PFSK-1 (cell line): ENCODE measurements around the gene SIL1.

Experiments used
- POLR2AphosphoS5 ChIP-seq: IDR thresholded peaks from 2 replicates; pipeline ENCODE4 v1.6.1; 2012; ENCODE audit warnings: low read depth, mild to moderate bottlenecking, control low read depth, low read length, moderate library complexity
- SIN3A ChIP-seq: IDR thresholded peaks from 2 replicates; pipeline ENCODE4 v1.6.1; 2012; ENCODE audit warnings: mild to moderate bottlenecking, low read length, moderate library complexity, borderline replicate concordance; ENCODE audit not compliant: insufficient read depth
- TAF1 ChIP-seq: IDR thresholded peaks from 2 replicates; pipeline ENCODE4 v1.6.1; 2012; ENCODE audit warnings: low read length, control low read depth, borderline replicate concordance; ENCODE audit not compliant: insufficient read depth
- TF ChIP-seq, protein P1 (sequence below), 2 experiments: IDR thresholded peaks; 2 replicates each; pipeline versions ENCODE4 v1.6.1 to v1.8.0; 2011 to 2012; ENCODE audit warnings: low read depth in 2 of 2, low read length in 2 of 2, control low read depth in 1 of 2, inconsistent platforms in 1 of 2, mild to moderate bottlenecking in 1 of 2, moderate library complexity in 1 of 2; ENCODE audit not compliant: insufficient read depth in 1 of 2

DNA sequence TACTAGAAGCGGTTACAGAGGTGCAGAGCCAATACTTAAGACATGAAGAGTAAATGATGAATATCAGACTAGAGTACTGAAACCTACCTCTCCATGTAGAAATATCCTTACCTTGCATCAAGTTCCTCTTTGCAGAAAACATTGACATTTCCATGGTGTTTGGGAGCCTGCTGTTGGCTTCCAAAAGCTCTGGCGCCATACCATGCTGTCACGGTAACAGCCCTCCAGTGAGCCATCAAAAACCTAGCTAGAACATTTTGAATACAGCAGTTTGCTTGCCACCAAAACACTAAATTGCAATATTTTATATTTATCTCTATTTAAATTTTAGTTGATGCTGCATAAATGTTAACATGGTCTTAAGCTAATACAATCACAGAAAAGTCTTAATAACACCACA is 179.0 kb downstream of the SIL1 start:
- TF ChIP-seq, protein P1, sequence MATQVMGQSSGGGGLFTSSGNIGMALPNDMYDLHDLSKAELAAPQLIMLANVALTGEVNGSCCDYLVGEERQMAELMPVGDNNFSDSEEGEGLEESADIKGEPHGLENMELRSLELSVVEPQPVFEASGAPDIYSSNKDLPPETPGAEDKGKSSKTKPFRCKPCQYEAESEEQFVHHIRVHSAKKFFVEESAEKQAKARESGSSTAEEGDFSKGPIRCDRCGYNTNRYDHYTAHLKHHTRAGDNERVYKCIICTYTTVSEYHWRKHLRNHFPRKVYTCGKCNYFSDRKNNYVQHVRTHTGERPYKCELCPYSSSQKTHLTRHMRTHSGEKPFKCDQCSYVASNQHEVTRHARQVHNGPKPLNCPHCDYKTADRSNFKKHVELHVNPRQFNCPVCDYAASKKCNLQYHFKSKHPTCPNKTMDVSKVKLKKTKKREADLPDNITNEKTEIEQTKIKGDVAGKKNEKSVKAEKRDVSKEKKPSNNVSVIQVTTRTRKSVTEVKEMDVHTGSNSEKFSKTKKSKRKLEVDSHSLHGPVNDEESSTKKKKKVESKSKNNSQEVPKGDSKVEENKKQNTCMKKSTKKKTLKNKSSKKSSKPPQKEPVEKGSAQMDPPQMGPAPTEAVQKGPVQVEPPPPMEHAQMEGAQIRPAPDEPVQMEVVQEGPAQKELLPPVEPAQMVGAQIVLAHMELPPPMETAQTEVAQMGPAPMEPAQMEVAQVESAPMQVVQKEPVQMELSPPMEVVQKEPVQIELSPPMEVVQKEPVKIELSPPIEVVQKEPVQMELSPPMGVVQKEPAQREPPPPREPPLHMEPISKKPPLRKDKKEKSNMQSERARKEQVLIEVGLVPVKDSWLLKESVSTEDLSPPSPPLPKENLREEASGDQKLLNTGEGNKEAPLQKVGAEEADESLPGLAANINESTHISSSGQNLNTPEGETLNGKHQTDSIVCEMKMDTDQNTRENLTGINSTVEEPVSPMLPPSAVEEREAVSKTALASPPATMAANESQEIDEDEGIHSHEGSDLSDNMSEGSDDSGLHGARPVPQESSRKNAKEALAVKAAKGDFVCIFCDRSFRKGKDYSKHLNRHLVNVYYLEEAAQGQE (IDR thresholded peaks at IDR 0.05; ENCODE audit: insufficient read depth in 1 of 2, low read depth in 2 of 2, low read length in 2 of 2): no peak
- TF ChIP-seq POLR2AphosphoS5 (no peak), TAF1 (no peak), SIN3A (no peak)
